Thyroid gland (tissue), 4 donors: ENCODE measurements around the gene UBE2L6.

Experiments used
- CTCF ChIP-seq, 6 experiments: fragments of 200-600 bp in 3 of 6; fragments of 450-650 bp in 3 of 6; sonication (generic) in 3 of 6; IDR thresholded peaks; one replicate each; pipeline ENCODE4 v1.5.1; 2016 to 2019; ENCODE audit warnings: antibody characterized with exemption in 6 of 6, mild to moderate bottlenecking in 2 of 6, inconsistent platforms in 1 of 6, moderate library complexity in 1 of 6
- POLR2A ChIP-seq, 2 donors: fragments of 450-650 bp; IDR thresholded peaks; one replicate each; pipeline ENCODE4 v1.6.1; 2017; ENCODE audit warnings: antibody characterized with exemption in 2 of 2, mild to moderate bottlenecking in 2 of 2, moderate library complexity in 1 of 2

DNA sequence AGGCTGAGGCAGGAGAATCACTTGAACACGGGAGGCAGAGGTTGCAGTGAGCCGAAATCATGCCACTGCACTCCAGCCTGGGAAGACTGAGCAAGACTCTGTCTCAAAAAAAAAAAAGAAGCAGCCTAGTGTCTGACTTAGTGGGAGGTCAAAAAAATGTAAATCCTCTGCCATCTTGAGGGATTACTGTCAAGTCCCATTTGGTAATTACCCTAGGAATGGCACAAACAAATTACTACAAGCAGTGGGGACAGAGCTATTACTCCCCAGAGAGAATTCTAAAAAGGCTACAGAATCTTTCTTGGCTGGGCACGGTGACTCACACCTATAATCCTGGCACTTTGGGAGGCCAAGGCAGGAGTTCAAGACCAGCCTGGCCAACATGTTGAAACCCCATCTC, 33.8 kb upstream of the UBE2L6 start:
- TF ChIP-seq CTCF (IDR thresholded peaks at IDR 0.05) (no peak), POLR2A (IDR thresholded peaks at IDR 0.05) (no peak)
